ENCODE results near the gene SPPL2C.

DNA sequence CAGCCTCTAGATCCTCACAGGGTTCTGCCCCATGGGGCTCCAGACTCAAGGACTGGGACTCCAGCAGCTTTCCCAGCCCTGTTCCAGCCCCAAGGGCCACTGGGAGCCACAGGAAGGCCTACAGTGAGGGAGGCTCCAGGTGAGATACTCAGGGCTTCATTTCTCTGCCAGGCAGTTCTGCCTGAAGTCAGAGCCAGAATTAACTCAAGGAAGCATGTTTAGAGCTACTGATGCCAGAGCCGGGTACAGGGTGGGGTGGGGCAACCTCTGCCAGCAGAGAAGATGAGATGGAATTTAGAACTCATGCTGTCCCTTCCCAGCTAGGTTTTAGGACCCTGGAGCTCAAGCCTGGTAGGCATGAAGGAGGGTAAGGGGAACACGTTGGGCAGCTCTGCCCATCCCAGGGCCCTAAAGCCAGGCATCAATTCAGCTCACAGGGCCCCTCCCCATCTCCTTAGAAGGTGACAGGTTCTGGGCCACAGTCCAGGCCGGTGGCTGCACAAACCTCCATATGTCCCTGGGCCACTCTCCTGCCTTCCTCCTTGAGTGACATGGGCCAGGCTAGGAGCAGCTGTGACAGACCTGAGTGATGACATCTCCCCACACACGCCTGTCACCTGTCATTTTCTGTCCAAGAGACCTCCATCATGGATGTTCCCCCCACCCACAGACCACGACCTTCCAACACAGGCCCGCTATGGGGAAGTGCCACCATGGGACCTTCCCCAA lies 24.5 kb upstream of the SPPL2C start:
- TF ChIP-seq TEAD4 (CRISPR knock-in tag; IDR thresholded peaks at IDR 0.05): no peak
- TF ChIP-seq NFE2L1 (CRISPR knock-in tag; IDR thresholded peaks at IDR 0.05): no peak
- no peak for TF ChIP-seq SP1 (CRISPR knock-in tag; conservative IDR thresholded peaks at IDR 0.05)
- TF ChIP-seq, protein P1, sequence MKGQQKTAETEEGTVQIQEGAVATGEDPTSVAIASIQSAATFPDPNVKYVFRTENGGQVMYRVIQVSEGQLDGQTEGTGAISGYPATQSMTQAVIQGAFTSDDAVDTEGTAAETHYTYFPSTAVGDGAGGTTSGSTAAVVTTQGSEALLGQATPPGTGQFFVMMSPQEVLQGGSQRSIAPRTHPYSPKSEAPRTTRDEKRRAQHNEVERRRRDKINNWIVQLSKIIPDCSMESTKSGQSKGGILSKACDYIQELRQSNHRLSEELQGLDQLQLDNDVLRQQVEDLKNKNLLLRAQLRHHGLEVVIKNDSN (CRISPR knock-in tag; IDR thresholded peaks at IDR 0.05): no peak
- no peak for TF ChIP-seq CTCF (IDR thresholded peaks at IDR 0.05)
- no peak for TF ChIP-seq ZMAT4 (CRISPR knock-in tag; IDR thresholded peaks at IDR 0.05)
